ENCODE measurements around the gene PTPN5. TPM values are rescaled to one million over a fixed set of nuclear protein-coding genes. Genes with fewer than 3 reads are reported as not detected.
A peak's percentile ranks its signal among the peaks of the same experiment; 100 is the strongest.
"Not testable (repeated sequence)": the region's sequence is repeated elsewhere in the genome, so short reads cannot be mapped to it uniquely, and the experiment has no call there.

Gene PTPN5
- total RNA-seq (2014; rRNA removed; shearing (Covaris generic)) = 1.7 and 3.0 TPM in 2 replicates

GRCh38 chr11:18791207-18791968 is at the start of gene PTPN5:
Gene PTPN5 (minus strand): TSS chr11:18791798. CDS start chr11:18771958, 19,840 bp downstream.
- peak; percentile 89 for DNase-seq
- Histone ChIP-seq H3K4me3 (ENCODE audit: insufficient read depth, low read depth, low read length) (peak within 1 kb of the TSS; percentile 89), H3K36me3 (replicated peaks; ENCODE audit: control insufficient read depth, insufficient read depth, low read length) (no peaks in the 10 kb centered on the region), H3K27me3 (ENCODE audit: control insufficient read depth, insufficient read depth, low read length) (peaks cover 51% of the 10 kb centered on the region)

GRCh38 chr11:18836417-18836816 is 44.8 kb upstream of the PTPN5 start:
- no peak for DNase-seq
- no peaks in the 10 kb centered on the region for H3K36me3 ChIP-seq (replicated peaks; ENCODE audit: control insufficient read depth, insufficient read depth, low read length)
- H3K4me3 ChIP-seq (ENCODE audit: insufficient read depth, low read depth, low read length) = no peak overlapping the region
- H3K27me3 ChIP-seq (ENCODE audit: control insufficient read depth, insufficient read depth, low read length) = no peaks in the 10 kb centered on the region; the same call in 1 of the 2 replicates

DNA sequence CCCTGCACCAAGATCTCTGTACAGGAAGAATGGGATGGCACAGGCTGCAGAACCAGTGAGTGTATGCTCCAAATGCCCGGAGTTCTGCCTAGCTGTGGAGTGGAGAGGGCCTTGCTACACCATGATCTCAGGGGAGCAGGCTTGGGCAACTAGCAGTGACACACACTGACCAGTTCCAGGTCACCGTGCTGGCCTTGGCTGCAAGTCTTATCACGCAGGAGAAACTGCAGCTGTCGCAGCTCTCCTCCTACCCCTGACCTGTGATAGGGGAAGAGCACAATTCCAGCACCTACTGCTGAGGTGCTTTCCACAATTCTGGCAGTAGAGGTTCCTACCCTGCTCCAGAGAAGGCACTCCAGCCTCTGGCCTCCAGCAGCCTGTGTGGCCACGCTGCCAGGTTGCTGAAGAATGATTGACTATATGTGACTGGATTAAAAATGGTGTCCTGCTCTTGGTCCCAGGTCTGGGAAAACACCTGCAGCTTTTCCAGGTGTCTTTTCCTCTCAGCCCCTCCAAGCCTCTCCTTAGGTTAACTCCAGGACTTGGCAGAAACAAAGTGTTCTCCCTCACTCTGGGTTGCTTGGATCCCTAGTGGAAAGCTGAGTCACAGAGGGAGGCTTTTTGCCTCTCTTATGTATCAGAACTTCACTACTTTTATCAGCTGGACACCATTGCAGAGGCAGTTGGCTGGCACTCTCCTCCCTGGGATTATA is 43.3 kb upstream of the PTPN5 start:
- Histone ChIP-seq H3K36me3 (replicated peaks; ENCODE audit: control insufficient read depth, insufficient read depth, low read length) (no peaks in the 10 kb centered on the region), H3K4me3 (ENCODE audit: insufficient read depth, low read depth, low read length) (no peak overlapping the region), H3K27me3 (ENCODE audit: control insufficient read depth, insufficient read depth, low read length) (no peaks in the 10 kb centered on the region; the same call in 1 of the 2 replicates)
- DNase-seq = no peak

DNA sequence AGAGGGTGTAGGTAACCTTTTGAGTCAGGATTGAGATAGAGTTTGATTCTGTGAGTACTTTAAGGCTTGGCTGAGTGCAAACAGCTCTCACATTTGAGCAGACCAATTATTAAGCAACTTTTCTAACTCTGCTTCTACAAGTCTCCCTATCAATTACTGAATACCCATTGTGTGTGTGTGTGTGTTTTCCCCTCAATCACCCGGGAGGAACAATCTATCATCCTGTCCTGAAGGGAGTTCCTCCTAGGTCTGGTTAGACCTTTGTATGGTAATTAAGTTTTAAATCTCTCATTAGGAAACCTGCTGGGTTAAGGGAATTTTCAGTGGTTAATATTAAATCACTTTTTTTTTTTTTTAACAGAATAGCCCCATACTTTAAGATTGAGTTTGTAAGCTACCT is 28.6 kb upstream of the PTPN5 start:
- not testable (repeated sequence) for H3K27me3 ChIP-seq (ENCODE audit: control insufficient read depth, insufficient read depth, low read length); DNase-seq; H3K36me3 ChIP-seq (replicated peaks; ENCODE audit: control insufficient read depth, insufficient read depth, low read length); H3K4me3 ChIP-seq (ENCODE audit: insufficient read depth, low read depth, low read length)

- H3K27me3 ChIP-seq (ENCODE audit: control insufficient read depth, insufficient read depth, low read length) = peaks cover 2% of the 10 kb centered on the region; the same call in 1 of the 2 replicates
- no peak overlapping the region for H3K4me3 ChIP-seq (ENCODE audit: insufficient read depth, low read depth, low read length)
- no peaks in the 10 kb centered on the region for H3K36me3 ChIP-seq (replicated peaks; ENCODE audit: control insufficient read depth, insufficient read depth, low read length)
- DNase-seq = no peak
Observed at GRCh38 chr11:18804199-18804999, 12.8 kb upstream of the PTPN5 start.

DNA sequence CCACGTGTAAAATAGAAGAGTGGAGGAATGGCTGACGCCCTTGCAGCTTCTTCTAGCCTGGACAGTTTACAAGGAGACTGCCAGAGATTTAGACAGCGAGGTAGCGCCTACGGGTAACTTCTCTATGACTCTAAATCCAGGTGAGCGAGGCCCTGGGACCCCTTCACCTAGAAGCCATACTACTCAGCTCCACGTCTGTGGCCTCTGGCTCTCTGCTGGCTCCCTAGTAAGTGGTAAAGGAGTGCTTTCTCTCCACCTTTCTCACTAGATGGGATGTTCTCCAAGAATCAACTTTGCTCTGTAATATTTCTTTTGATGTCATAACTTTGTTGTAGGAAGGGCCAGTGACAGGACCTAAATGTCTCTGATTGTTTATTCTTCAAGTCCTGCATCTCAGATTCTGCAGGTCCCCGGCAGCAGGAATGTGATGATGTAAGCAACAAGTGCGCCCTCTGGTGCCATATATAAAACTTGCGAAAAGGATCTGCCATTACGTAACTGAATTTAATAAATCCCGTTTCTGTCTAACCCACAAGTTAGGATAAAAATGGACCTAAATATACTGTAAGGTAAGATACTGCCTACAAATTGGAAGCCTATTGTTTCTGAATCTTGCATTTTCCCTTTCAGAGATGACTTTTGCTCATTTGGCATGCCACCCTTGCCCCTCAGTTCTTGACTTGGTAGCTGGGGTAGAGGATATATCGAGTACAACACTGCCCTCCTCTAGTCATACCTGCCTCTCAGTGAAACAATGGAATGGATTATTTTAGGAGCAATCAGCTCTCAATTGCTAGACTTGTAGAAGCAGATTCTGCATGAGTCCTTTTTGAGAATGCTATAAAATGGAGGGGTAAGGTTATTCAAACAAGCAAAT is 11.0 kb upstream of the PTPN5 start:
- peaks cover 2% of the 10 kb centered on the region; the same call in 1 of the 2 replicates for H3K27me3 ChIP-seq (ENCODE audit: control insufficient read depth, insufficient read depth, low read length)
- DNase-seq = peak; percentile 65
- H3K4me3 ChIP-seq (ENCODE audit: insufficient read depth, low read depth, low read length) = no peak overlapping the region
- H3K36me3 ChIP-seq (replicated peaks; ENCODE audit: control insufficient read depth, insufficient read depth, low read length) = no peaks in the 10 kb centered on the region

DNA sequence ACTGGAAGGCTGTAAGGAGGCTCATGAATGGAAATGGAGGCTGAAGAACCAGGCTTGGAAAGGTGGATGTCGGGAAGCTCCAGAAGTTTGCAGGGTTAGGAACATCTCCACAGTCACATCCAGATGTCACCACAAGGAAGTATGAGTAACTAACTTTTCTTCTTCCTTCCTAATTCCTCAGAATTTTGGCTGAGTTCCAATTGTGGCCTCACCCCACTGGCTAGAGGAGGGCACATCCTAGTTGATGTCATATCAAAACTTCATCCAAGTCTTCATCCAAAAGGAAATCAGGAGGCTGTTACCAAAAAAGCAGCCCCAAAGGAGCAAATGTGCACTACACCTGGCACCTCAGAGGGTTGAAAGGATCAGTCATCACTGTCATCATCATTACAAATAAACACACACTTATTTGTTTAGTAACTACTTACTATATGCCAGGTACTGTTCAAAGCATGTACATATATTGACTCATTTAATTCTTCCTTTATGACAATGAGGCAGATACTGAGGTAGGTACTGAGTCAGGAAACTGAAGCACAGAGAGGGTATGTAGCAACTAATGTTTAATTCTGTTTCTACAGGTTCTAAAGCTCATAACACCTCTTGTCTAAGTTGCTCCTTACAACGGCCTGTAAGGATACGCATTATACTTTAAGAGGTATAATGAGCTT is 7.3 kb upstream of the PTPN5 start:
- DNase-seq = no peak
- Histone ChIP-seq H3K4me3 (ENCODE audit: insufficient read depth, low read depth, low read length) (no peak overlapping the region), H3K27me3 (ENCODE audit: control insufficient read depth, insufficient read depth, low read length) (peaks cover 7% of the 10 kb centered on the region), H3K36me3 (replicated peaks; ENCODE audit: control insufficient read depth, insufficient read depth, low read length) (no peaks in the 10 kb centered on the region)

- DNase-seq = no peak
Observed at GRCh38 chr11:18794956-18795355, 3.4 kb upstream of the PTPN5 start.

DNA sequence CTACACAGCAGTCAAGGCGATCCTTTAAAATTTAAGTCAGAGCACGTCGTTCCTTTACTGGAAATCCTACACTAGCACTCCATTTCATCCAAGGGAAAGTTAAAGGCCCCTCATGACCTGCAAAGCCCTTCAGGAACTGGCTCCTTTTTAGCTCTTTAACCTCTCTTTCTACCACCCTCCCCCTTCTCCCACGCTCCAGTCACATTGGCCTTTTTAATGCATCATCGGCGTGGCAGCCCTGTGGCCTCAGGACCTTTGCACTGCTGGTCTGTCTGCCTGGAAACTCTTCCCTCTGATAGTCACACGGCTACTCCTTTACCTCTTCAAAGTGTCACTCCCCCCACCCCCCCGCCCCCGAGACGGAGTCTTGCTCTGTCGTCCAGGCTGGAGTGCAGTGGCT is 1.2 kb upstream of the PTPN5 start:
- peaks cover 49% of the 10 kb centered on the region for H3K27me3 ChIP-seq (ENCODE audit: control insufficient read depth, insufficient read depth, low read length)
- DNase-seq = no peak
- peak overlapping the region; percentile 89; the same call in 1 of the 2 replicates for H3K4me3 ChIP-seq (ENCODE audit: insufficient read depth, low read depth, low read length)
- no peaks in the 10 kb centered on the region for H3K36me3 ChIP-seq (replicated peaks; ENCODE audit: control insufficient read depth, insufficient read depth, low read length)

More at GRCh38 chr11:18794956-18795355, 3.4 kb upstream of the PTPN5 start:
- H3K36me3 ChIP-seq (replicated peaks; ENCODE audit: control insufficient read depth, insufficient read depth, low read length) = no peaks in the 10 kb centered on the region
- H3K27me3 ChIP-seq (ENCODE audit: control insufficient read depth, insufficient read depth, low read length) = peaks cover 39% of the 10 kb centered on the region
- no peak overlapping the region for H3K4me3 ChIP-seq (ENCODE audit: insufficient read depth, low read depth, low read length)

- peak; percentile 61 for DNase-seq
- H3K4me3 ChIP-seq (ENCODE audit: insufficient read depth, low read depth, low read length) = peak overlapping the region; percentile 89
- H3K36me3 ChIP-seq (replicated peaks; ENCODE audit: control insufficient read depth, insufficient read depth, low read length) = no peaks in the 10 kb centered on the region
- H3K27me3 ChIP-seq (ENCODE audit: control insufficient read depth, insufficient read depth, low read length) = peaks cover 51% of the 10 kb centered on the region
Observed at GRCh38 chr11:18791969-18792628, 501 bp upstream of the PTPN5 start.

- Histone ChIP-seq H3K4me3 (ENCODE audit: insufficient read depth, low read depth, low read length) (peak overlapping the region; percentile 89), H3K36me3 (replicated peaks; ENCODE audit: control insufficient read depth, insufficient read depth, low read length) (no peaks in the 10 kb centered on the region), H3K27me3 (ENCODE audit: control insufficient read depth, insufficient read depth, low read length) (peaks cover 51% of the 10 kb centered on the region)
- DNase-seq = no peak
Observed at GRCh38 chr11:18790883-18791206, 753 bp downstream of the PTPN5 start.

DNA sequence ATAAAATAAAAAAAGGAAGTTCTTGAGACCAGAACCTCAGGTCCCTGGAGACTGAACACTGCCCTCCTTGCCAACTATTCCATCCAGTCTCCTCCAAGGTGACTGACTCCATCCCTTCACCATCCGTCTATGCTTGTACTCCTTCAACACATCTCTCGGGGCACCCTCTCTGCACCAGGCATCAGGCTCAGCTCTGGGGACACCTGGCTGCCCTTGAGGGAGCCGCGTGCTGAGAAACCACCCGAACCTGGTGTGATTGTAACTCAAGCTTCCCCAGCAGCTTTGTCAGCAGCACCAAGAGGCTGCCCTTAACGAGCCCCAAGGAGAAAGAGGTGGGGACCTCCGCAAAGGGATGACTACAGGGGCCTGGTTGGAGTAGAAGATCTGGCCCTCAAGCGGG is 1.7 kb downstream of the PTPN5 start:
- Histone ChIP-seq H3K4me3 (ENCODE audit: insufficient read depth, low read depth, low read length) (no peak overlapping the region), H3K36me3 (replicated peaks; ENCODE audit: control insufficient read depth, insufficient read depth, low read length) (no peaks in the 10 kb centered on the region), H3K27me3 (ENCODE audit: control insufficient read depth, insufficient read depth, low read length) (peaks cover 50% of the 10 kb centered on the region)
- no peak for DNase-seq

DNA sequence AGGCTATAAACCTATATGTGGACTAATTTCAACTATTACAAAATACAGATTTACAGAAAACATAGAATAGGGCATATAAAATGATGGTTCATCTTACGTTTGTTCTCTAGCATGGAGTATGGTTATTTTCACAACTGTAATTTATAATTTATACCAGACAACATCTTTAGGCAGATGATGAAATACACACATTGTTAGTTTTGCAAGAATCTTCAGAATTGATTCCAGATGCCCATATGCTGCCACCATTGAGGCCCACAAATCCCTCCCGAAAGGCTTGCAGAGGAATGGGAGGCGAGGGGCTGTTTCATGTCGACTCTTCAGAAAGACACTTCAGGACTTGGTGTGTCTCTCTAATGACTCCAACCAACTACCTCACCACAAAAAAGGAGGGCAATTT is 6.2 kb downstream of the PTPN5 start:
- peaks cover 17% of the 10 kb centered on the region for H3K27me3 ChIP-seq (ENCODE audit: control insufficient read depth, insufficient read depth, low read length)
- no peaks in the 10 kb centered on the region for H3K36me3 ChIP-seq (replicated peaks; ENCODE audit: control insufficient read depth, insufficient read depth, low read length)
- DNase-seq = no peak
- H3K4me3 ChIP-seq (ENCODE audit: insufficient read depth, low read depth, low read length) = no peak overlapping the region
